ENCODE results near the gene ZNF391.

Gene ZNF391

GRCh38 chr6:27441001-27441400 lies 52.4 kb downstream of the ZNF391 start:
- no peak overlapping the region for H3K4me3 Mint-ChIP-seq
- no peaks in the 10 kb centered on the region for H3K4me1 Mint-ChIP-seq
- no peaks in the 10 kb centered on the region for H3K27me3 Mint-ChIP-seq
- DNase-seq (no peak), ATAC-seq (no peak)
- peaks cover 30% of the 10 kb centered on the region for H3K9me3 Mint-ChIP-seq
- H3K27ac Mint-ChIP-seq, result no peak overlapping the region
- H3K36me3 Mint-ChIP-seq (ENCODE audit: low read depth), result peaks cover 13% of the 10 kb centered on the region

GRCh38 chr6:27442932-27443331 lies 54.4 kb downstream of the ZNF391 start:
- peaks cover 34% of the 10 kb centered on the region for H3K9me3 Mint-ChIP-seq
- H3K27me3 Mint-ChIP-seq, result no peaks in the 10 kb centered on the region
- peaks cover 18% of the 10 kb centered on the region for H3K36me3 Mint-ChIP-seq (ENCODE audit: low read depth)
- no peak overlapping the region for H3K27ac Mint-ChIP-seq
- ATAC-seq, result no peak
- DNase-seq, result no peak
- H3K4me3 Mint-ChIP-seq, result no peak overlapping the region
- no peaks in the 10 kb centered on the region for H3K4me1 Mint-ChIP-seq

DNA sequence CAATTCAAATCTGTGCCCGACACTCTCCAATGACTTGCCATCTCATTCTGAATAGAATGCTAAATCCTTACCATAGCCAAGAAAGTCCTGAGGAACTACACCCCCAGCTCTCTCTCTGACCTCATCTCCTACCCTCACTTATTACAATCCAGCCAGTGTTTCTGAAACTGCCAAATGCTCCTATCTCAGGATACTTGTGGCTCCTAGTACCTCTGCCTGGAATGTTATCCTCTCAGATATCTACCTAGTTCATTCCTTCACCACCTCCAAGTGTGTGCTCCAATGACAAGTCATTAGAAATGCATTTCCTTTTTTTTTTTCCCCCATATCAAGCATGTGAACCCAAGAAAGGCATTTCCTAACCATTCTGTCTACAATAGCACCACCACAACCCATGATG lies 59.9 kb downstream of the ZNF391 start:
- Mint-ChIP-seq H3K4me3 (no peak overlapping the region), H3K27ac (no peak overlapping the region), H3K27me3 (no peaks in the 10 kb centered on the region), H3K36me3 (ENCODE audit: low read depth) (peaks cover 57% of the 10 kb centered on the region), H3K9me3 (peaks cover 61% of the 10 kb centered on the region), H3K4me1 (no peaks in the 10 kb centered on the region)
- DNase-seq (no peak), ATAC-seq (no peak)

- Mint-ChIP-seq H3K4me3 (no peak overlapping the region), H3K9me3 (peaks cover 84% of the 10 kb centered on the region), H3K4me1 (no peaks in the 10 kb centered on the region), H3K27ac (no peak overlapping the region), H3K27me3 (no peaks in the 10 kb centered on the region), H3K36me3 (ENCODE audit: low read depth) (peaks cover 88% of the 10 kb centered on the region)
- ATAC-seq, result no peak
- no peak for DNase-seq
These were observed 63.3 kb downstream of the ZNF391 start for GRCh38 chr6:27451660-27452390.

- H3K27ac Mint-ChIP-seq, result no peak overlapping the region
These were observed 63.9 kb downstream of the ZNF391 start for GRCh38 chr6:27452496-27452897.

More at GRCh38 chr6:27452496-27452897, 63.9 kb downstream of the ZNF391 start:
- peaks cover 87% of the 10 kb centered on the region for H3K9me3 Mint-ChIP-seq
- H3K4me1 Mint-ChIP-seq, result no peaks in the 10 kb centered on the region
- ATAC-seq (no peak), DNase-seq (no peak)
- H3K27me3 Mint-ChIP-seq, result no peaks in the 10 kb centered on the region
- no peak overlapping the region for H3K4me3 Mint-ChIP-seq
- H3K36me3 Mint-ChIP-seq (ENCODE audit: low read depth), result peaks cover 91% of the 10 kb centered on the region

Data from activated naive CD8-positive, alpha-beta T cell treated with anti-CD3 and anti-CD28 coated beads, Interleukin-2, amount 50 U/mL, for 24 hours (primary cell).